OCI-LY1 (cell line): Measurements from ENCODE around the gene TTC8.

ENCODE experiments used
- H2AFZ ChIP-seq: fragments of 200-600 bp; sonication (generic), shearing (Covaris generic); 2 replicates; pipeline ENCODE4 v1.6.0; 2014; ENCODE audit warnings: antibody characterized with exemption, mild to moderate bottlenecking, low read length
- H3F3A ChIP-seq: fragments of 200-600 bp; sonication (generic), shearing (Covaris generic); 2 replicates; pipeline ENCODE4 v1.6.0; 2014; ENCODE audit warnings: mild to moderate bottlenecking, antibody characterized with exemption, low read length, moderate library complexity; ENCODE audit not compliant: insufficient read depth
- H3K27ac ChIP-seq: fragments of 200-600 bp; sonication (generic); 2 replicates; pipeline ENCODE4 v1.5.1; 2014; ENCODE audit warnings: low read length, mixed run types, mild to moderate bottlenecking, low read depth; ENCODE audit not compliant: poor library complexity, severe bottlenecking
- H3K27me3 ChIP-seq: fragments of 200-600 bp; sonication (generic); 2 replicates; pipeline ENCODE4 v1.6.0; 2014; ENCODE audit warnings: antibody characterized with exemption, mild to moderate bottlenecking, low read length, moderate library complexity; ENCODE audit not compliant: insufficient read depth
- H3K36me3 ChIP-seq: fragments of 200-600 bp; sonication (generic); 2 replicates; pipeline ENCODE4 v1.6.1; 2014; ENCODE audit warnings: mild to moderate bottlenecking, antibody characterized with exemption, low read length, moderate library complexity, mixed read lengths; ENCODE audit not compliant: insufficient read depth
- H3K4me1 ChIP-seq: fragments of 200-600 bp; sonication (generic); 2 replicates; pipeline ENCODE4 v1.5.1; 2014; ENCODE audit warnings: mild to moderate bottlenecking, low read length, moderate library complexity; ENCODE audit not compliant: insufficient read depth, severe bottlenecking
- H3K4me2 ChIP-seq: fragments of 200-600 bp; sonication (generic), shearing (Covaris generic); 2 replicates; pipeline ENCODE4 v1.6.1; 2014; ENCODE audit warnings: low read length
- H3K4me3 ChIP-seq: fragments of 200-600 bp; sonication (generic); 2 replicates; pipeline ENCODE4 v1.5.1; 2014; ENCODE audit warnings: low read length, low read depth, mild to moderate bottlenecking, mixed read lengths; ENCODE audit not compliant: poor library complexity, severe bottlenecking
- H3K79me2 ChIP-seq: fragments of 200-600 bp; shearing (Covaris generic); 2 replicates; pipeline ENCODE4 v1.6.1; 2016; ENCODE audit warnings: mixed run types, low read length, mixed read lengths; ENCODE audit not compliant: insufficient read depth
- H3K9ac ChIP-seq: fragments of 200-600 bp; sonication (generic), shearing (Covaris generic); 2 replicates; pipeline ENCODE4 v1.6.1; 2014; ENCODE audit warnings: mild to moderate bottlenecking, low read length, mixed read lengths
- H3K9me2 ChIP-seq: fragments of 200-600 bp; sonication (generic), shearing (Covaris generic); 2 replicates; pipeline ENCODE4 v1.6.1; 2014; ENCODE audit warnings: low read depth, mild to moderate bottlenecking, low read length, mixed read lengths
- H3K9me3 ChIP-seq: fragments of 200-600 bp; shearing (Covaris generic); 2 replicates; pipeline ENCODE4 v1.6.1; 2014; ENCODE audit warnings: low read length, mixed read lengths
- H4K20me1 ChIP-seq: fragments of 200-600 bp; sonication (generic), shearing (Covaris generic); 2 replicates; pipeline ENCODE4 v1.6.0; 2016; ENCODE audit warnings: mild to moderate bottlenecking, low read length; ENCODE audit not compliant: insufficient read depth
- CTCF ChIP-seq: fragments of 200-600 bp; sonication (generic), shearing (Covaris generic); IDR thresholded peaks from 2 replicates; pipeline ENCODE4 v1.5.1; 2017; ENCODE audit warnings: mild to moderate bottlenecking, antibody characterized with exemption, low read length, moderate library complexity, mixed read lengths
- EZH2 ChIP-seq: fragments of 200-600 bp; sonication (generic), shearing (Covaris generic); IDR thresholded peaks from 2 replicates; pipeline ENCODE4 v1.8.0; 2017; ENCODE audit warnings: borderline replicate concordance, mixed run types, mild to moderate bottlenecking, antibody characterized with exemption, low read length, moderate library complexity, mixed read lengths

Gene TTC8

GRCh38 chr14:88842414-88842813, 18.0 kb downstream of the TTC8 start:
- Histone ChIP-seq H3K4me2 (no peak overlapping the region), H3K4me3 (no peak overlapping the region), H3K36me3 (no peaks in the 10 kb centered on the region), H3K27ac (no peak overlapping the region), H3K9me2 (no peaks in the 10 kb centered on the region), H3F3A (no peaks in the 10 kb centered on the region), H3K9ac (no peak overlapping the region), H3K4me1 (no peaks in the 10 kb centered on the region), H3K9me3 (no peaks in the 10 kb centered on the region), H3K27me3 (no peaks in the 10 kb centered on the region), H4K20me1 (no peaks in the 10 kb centered on the region), H3K79me2 (no peaks in the 10 kb centered on the region), H2AFZ (no peak overlapping the region)
- TF ChIP-seq CTCF (no peak), EZH2 (no peak)

- no peaks in the 10 kb centered on the region for H3K36me3 ChIP-seq
- no peaks in the 10 kb centered on the region for H3F3A ChIP-seq
- H3K9me3 ChIP-seq = no peaks in the 10 kb centered on the region
- H3K4me3 ChIP-seq = no peak overlapping the region
- H3K27me3 ChIP-seq = no peaks in the 10 kb centered on the region
- H3K79me2 ChIP-seq = no peaks in the 10 kb centered on the region
- H2AFZ ChIP-seq = no peak overlapping the region
- no peaks in the 10 kb centered on the region for H4K20me1 ChIP-seq
- H3K4me1 ChIP-seq = no peaks in the 10 kb centered on the region
- no peak overlapping the region for H3K9ac ChIP-seq
- no peaks in the 10 kb centered on the region for H3K9me2 ChIP-seq
- TF ChIP-seq CTCF (no peak), EZH2 (no peak)
- no peak overlapping the region for H3K4me2 ChIP-seq
- H3K27ac ChIP-seq = no peak overlapping the region
Measured at GRCh38 chr14:88844980-88845491, 20.6 kb downstream of the TTC8 start.

DNA sequence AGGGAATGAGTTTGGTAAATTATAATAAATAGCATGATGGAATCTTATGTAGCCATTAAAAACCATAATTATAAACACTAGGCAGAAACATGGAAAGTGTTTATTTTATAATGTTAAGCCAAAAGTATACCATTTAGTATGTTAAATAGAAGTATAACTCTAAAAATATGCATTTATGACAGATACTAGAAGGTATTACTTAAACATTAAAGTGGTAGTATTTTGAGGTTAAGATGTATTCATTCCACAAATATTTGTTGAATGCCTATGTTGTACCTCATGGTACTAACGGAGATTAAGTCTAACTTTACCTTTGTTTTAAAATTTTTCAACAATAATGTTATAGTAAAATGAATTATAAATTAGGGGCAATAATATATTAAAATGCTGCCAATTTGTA, 24.1 kb downstream of the TTC8 start:
- TF ChIP-seq CTCF = no peak
- H3K4me1 ChIP-seq = no peaks in the 10 kb centered on the region

More for the DNA sequence above, 24.1 kb downstream of the TTC8 start:
- Histone ChIP-seq H3K9me2 (no peaks in the 10 kb centered on the region), H3K27me3 (no peaks in the 10 kb centered on the region), H3K9ac (no peak overlapping the region), H3F3A (no peaks in the 10 kb centered on the region), H4K20me1 (no peaks in the 10 kb centered on the region), H3K9me3 (no peaks in the 10 kb centered on the region), H3K79me2 (no peaks in the 10 kb centered on the region), H3K36me3 (no peaks in the 10 kb centered on the region), H2AFZ (no peak overlapping the region), H3K4me2 (no peak overlapping the region), H3K4me3 (no peak overlapping the region), H3K27ac (no peak overlapping the region)
